Right kidney (tissue), 1 donor: ENCODE data around the gene HOXD12.
A peak's percentile ranks its signal among the peaks of the same experiment; 100 is the strongest.

Experiments
- DNase-seq: peaks from one replicate; pipeline ENCODE4 v3.0.0-alpha.2; 2016

The HOXD12 gene

DNA sequence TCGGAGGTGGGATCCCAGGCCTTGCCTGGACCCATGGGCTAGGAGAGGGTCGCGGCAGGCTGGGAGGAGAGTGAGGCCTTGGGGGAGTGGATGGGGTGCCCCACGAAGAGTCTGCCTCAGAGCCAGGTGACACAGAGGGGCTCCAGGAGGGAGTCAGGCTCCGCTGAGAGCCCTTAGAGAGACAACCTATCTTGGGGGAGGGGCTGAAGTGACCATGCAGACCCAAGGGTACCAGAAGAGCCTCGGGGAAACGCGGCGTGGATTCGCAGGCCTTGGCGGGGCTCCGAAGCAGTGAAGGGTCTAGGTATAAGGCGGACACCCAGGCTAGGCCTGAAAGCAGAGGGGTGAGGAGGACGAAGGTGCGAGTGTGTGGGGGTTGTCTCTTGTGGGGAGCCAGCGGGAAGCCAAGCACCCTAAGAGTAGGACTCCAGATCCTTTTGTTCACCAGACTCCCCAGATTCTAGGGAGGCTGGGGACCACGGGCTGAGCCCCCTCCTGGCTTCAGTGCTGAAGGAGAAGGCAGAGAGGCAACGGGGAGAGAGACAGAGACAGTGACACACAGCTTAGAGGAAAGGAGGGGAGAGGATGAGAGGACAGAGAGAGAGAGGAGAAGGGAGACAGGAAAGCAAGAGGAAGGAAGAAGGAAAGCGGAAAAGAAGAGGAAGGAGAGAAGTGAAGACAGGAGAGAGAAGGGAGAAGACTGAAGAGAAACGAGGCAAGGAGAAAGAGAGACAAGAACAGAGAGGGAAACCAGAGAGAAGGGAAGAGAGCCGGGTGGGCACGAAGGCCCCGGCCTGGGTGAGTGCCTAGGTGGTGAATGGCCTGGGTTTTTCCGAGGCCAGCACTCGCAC, 6.4 kb downstream of the HOXD12 start:
- no peak for DNase-seq

DNA sequence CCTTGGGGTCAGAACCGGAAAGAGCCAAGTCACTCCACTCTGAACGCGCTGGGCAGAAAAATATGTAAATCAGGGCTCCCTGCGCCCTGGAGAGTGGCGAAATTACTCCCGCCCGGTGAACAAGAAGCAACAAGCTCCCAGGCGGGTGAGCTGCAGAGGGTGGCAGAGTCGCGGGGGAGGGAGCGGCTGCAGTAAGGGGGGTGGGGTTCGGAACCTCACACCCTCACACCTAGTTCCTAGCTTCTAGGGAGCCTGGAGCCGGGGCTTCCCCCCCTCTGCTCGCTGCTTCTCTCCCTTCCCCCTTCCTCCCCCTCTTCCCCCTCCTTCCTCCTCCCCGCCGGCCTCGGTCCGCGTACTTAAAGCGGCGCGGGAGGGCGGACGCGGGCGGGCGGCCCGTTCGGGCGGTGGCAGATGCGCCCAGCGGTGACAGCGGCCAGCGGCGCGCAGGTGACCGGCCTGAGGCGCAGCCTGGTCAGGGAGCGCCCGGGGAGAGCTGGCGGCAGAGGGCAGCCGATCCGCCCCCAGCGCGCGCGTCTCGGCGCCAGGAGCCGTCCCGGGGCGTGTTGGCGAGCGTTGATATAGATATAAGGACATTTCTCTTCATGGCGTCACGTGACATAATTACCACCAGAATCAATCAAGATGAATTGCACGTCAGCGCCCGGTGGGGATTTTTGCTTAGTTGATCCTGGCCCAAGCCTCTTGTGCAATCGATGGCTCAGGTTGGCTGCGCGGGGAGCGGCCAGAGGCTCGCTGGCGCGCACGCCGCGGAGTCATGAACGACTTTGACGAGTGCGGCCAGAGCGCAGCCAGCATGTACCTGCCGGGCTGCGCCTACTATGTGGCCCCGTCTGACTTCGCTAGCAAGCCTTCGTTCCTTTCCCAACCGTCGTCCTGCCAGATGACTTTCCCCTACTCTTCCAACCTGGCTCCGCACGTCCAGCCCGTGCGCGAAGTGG, 7.3 kb downstream of the HOXD12 start, which contains the start of gene HOXD11:
HOXD11 (plus strand) TSS at position 700 of the 959 bp plus-strand sequence; CDS start at position 776, 76 bp downstream.
- peak; percentile 90 for DNase-seq

DNA sequence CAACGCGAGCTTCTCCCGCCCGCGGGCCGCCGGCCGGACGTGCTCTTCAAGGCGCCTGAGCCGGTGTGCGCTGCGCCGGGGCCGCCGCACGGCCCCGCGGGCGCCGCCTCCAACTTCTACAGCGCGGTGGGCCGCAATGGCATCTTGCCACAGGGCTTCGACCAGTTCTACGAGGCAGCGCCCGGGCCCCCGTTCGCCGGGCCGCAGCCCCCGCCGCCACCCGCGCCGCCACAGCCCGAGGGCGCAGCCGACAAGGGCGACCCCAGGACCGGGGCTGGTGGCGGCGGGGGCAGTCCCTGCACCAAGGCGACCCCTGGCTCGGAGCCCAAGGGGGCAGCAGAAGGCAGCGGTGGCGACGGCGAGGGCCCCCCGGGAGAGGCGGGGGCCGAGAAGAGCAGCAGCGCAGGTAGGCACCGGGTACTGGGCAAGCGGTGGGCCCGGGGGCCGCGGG, 8.2 kb downstream of the HOXD12 start:
- DNase-seq = no peak

DNA sequence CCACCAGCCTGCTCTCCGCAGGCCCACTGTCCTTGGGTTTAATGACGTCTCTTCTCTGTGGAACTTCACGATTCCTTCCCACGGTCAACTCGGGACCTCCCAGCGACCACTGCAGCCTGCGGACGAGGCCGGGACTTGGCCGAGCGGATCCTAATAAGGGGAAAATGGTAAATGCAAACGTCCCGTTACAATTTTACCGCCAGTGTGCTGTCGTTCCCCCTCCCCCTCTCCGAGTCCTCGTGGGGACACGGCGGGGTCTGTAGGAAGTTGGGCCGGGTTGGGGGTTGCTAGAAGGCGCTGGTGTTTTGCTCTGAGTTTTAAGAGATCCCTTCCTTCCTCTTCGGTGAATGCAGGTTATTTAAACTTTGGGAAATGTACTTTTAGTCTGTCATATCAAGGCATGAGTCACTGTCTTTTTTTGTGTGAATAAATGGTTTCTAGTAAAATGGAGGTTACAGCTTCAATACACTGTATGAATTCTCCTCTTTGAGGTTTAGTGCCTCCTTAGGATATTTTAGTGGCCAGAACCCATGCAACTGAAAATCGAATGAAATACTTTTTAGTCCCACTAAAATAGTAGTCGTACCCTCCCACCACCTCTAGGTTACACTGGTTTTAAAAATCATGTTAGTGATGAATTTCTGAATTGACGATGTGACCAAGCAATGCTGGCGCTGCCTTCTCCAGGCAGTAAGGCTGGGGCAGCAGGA, 9.8 kb downstream of the HOXD12 start:
- DNase-seq = no peak

DNA sequence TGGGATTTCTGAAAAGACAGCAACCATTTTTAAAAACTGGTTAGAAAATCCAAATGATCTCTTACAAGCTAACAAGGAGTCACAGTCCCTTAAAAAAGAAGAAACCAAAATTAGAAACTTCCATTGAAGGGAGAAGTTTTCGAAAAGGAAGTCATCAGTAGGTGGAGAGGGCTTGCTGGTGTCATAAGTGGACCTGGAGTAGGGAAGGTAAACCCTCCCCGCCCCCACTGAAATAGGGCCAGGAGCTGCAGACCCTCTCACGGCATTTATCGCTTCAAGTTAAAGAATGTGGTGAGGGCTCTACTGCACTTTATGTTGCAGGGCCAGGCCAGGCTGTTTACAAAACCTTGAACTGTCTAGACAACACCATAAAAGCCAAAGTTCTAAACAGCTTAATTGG, 10.4 kb downstream of the HOXD12 start:
- no peak for DNase-seq

DNA sequence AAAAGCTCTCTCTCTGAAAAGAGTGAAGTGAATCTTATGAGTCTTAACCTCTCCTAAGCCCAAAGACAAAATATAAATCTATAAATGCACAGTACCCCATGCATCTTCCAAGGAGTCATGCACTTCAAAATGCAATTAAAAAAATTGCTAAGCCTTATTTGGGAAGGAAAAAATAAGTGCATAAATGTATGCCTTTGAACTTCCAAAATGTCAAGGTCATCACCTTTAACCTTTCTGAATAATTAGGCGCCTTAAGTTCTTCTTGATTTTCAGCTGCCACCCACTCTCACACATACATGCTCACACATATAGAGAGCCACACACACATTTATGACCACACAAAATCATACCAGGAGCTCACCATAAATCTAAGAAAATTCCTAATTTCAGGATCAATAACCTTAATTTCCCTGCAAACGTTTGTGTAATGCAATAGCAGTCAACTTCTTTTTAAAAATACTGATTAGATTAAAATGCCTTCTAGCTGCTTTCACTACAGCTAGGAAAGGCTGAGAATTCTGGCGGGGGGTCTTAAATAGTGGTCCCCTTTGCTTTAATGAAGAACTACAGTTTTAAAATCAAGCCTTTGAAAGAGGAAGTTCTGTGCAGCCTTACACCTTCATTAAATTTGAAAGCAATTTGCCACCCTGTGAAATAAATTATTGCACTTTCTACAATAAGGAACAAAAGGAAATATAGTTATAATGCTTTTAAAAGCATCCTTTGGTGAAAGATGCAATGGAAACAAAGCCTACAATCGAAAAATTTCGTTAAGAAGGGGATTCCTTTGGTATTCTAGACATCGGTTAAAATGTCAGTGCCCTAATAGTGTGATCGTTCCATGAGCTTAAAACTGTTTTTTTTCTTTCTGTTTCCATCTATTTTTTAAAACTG, 11.1 kb downstream of the HOXD12 start:
- DNase-seq = no peak

DNA sequence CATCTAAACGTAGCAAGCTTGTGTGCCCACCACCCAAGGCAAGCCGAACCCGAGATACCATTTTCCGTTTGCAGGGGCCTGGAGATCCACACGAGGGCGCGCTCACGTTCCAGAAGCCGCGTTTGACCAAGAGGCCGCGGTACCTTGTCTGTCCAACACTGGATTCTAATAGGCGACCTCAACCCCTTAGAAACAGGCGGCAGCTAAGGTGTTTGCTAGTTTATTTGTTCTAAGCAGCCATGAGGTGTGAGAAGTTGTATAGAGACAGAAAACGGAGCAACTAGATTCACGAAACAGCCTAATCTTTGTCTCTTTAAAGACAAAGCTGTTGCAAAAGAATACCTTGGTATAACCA, 11.7 kb downstream of the HOXD12 start:
- peak; percentile 85 for DNase-seq

DNA sequence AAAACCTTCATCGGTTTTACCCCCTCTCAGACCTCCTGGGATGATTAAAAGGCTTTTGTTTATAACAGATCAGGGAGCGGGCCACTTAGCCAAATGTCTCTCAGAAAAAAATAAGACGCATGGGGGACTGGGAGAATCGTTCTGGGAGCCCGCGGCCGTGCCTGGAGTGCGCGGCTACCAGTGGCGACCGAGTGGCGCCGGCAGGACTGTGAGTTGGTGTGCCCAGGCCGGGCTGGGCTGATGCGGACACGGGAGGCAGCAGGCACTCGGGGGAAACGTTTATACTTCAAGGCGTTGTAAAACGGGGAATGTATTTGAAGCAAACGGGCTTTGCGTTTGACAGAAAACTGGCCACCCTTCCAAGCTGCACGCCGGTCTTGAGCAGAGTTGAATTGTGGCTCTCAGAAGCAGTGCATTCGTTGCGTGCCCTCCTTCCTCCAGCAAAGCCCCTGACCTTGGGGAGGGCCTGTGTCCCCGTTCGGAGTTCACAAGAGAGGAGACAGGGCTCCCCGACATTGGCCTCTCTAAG, 12.3 kb downstream of the HOXD12 start:
- peak; percentile 78 for DNase-seq

DNA sequence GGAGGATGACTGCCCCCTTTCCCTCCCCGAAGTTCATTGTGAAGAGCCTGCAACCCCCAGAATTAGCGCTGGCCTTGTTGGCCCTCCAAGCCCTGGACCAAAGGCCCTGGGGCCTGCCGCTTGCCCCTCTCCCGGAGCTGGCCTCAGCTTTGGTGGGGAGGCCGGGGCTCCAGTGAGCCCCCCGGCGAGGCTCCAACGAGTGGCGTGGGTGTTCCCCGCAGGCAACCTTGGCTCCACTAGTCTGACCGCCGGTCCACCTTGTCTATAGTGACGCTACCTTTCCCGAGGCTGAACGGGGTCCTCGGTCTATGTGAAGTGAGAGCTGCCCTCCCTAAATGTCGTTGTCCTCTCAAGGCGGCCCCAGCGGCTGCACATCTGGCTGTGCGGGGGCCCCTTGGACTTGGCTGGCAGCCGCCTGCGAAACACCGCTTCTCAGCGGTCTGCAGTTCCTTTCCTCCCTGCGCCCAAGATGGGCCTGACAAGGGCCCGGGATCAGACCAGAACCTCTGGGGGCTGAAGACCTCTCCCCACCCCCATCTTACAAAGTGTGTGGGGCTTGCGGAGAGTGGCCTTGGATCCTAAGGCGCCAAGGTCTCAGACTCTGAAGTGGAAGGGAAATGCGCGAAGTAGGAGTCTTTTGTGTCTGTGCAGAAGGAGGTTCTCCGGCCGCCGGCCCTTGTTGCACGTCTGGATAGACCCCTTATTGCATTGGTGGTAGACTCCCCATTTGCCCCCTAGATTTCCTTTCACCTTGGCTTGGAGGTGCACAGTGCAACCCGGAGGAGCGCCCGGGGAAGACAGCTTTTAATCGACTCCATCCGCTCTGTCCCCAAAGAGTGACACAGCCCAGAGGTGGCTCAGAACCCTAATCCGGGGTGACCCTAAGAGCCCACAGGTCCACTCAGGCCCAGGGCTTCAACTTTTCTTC, 13.0 kb downstream of the HOXD12 start:
- DNase-seq = peak; percentile 84

DNA sequence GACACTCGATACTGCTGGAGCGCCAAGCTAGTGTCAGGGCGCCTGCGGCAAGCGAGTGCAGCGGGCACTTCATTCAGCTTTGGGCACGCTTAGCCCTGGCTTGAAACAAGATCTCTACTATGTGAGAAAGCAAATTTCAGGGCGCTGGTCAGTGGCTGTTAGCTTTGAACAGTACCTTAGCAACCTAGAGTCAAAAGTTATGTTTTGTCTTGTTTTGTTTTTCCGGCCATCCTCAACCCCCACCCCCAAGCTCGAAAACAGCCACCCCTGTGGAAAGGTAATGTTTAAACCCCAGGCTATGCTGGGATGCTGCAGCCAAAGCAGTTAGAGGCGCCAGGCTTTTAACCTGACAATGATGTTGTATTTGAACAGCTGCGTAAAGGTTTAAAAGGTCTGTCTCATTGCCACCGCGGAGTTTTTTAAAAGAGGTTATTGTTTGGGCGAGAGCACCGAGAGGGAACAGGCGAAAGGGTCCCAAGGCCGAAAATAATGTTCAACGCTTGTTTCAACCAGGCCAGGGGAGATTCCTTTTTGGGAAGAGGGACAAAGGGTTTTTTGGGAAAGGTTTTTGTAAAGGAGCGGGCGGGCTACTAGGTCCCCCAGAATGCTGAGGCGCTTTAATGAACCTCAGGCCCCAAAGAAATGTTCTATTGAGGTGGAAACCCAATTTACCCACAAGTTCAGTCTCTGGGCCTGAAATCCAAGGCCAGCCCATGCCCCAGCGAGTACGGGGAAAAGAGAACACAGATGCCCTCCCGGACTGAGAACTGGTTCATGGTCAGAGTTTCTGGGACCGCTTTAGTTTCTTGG, 14.7 kb downstream of the HOXD12 start:
- DNase-seq = no peak

DNA sequence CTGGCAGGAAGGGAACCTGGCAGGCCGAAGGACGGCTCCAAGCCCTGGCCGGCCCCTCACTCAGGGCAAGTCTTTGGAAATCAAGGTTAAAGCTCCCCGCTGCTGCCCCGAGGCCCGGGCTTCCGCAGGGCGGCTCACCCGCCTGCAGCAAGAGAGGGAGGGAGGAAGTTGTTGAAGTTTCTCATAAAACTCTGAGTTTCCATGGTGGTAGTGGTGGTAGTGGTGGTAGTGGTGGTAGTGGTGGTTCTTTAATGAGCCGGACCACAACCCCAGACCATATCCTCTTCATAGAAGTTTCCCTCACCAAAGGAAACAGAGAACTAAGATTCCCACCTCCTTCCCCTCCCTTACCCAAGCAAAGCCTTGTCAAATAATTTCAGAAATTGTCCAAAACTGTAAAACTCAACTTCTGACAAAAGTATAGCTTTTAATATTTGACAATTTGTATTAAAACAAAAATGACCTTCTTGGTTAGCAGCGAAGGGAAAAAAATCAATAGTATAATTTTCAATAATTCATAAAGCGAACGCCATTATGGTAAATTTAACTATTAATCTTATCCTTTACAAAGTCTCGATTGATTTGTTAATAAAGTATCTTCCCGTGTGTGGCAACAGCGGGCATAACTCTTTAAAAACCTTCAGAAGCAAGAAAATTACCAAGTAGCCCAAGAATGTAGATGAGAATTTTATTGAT, 15.5 kb downstream of the HOXD12 start:
- DNase-seq = peak; percentile 87

DNA sequence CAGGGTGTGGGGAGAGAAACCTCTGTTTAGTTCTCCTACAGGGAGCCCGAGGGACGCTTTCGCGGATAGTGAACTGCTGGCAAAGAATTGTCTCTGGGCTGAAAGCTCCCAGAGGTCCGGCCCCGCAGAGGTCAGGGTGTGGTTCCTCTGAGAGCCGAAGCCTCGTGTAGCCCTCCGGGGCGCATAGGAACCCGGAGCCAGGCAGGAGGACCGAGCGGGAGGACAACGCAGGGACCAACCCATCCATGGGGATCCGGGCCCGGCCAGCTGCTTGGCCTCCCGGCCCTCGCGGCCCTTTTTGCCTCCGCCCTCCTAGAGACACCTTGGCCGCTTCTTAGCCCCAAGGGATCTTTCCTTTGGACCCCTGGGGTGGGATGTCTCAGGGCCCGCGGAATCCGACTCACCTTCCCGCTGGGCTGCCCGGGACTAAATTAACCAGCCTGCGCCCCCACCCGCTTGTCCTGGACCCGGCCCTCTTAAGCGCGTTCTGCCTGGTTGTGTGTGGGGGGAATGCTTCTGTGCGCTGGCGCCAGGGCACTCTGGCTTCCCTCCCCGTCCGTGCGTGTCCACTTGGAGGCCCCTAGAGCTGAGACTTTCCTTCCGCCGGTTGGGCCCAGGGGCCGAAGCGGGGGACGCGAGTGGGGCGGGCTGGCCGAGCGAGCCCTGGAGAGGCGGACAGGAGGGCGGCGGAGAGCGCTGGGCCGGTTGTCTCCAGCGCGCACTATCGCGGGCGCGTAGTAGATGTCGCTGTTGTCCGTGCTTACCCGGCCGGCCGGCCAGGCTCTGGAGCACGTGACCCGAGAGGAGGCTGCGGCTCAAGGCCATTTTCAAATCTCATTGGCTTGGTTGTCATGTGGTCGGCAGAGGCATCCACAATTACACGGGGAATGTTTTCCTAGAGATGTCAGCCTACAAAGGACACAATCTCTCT, 16.6 kb downstream of the HOXD12 start, which contains the start of gene HOXD10:
HOXD10 (plus strand) TSS at position 896 of the 931 bp plus-strand sequence. CDS start 56 bp downstream, outside the sequence.
- DNase-seq = peak; percentile 95

DNA sequence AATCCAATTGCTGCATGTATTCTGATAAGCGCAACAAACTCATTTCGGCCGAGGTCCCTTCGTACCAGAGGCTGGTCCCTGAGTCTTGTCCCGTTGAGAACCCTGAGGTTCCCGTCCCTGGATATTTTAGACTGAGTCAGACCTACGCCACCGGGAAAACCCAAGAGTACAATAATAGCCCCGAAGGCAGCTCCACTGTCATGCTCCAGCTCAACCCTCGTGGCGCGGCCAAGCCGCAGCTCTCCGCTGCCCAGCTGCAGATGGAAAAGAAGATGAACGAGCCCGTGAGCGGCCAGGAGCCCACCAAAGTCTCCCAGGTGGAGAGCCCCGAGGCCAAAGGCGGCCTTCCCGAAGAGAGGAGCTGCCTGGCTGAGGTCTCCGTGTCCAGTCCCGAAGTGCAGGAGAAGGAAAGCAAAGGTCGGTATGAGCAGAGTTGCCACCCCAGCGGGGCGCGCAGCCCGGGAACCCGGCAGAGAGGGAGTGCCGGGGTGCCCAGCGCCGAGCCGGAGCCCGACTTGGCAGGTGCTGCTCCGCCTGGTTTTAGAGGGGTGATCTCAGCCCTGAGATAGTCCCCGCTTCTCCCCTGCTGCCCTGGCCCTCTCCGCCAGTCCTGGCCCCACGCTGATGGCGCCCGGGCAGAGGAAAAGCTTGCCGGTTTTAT, 17.7 kb downstream of the HOXD12 start:
- no peak for DNase-seq

DNA sequence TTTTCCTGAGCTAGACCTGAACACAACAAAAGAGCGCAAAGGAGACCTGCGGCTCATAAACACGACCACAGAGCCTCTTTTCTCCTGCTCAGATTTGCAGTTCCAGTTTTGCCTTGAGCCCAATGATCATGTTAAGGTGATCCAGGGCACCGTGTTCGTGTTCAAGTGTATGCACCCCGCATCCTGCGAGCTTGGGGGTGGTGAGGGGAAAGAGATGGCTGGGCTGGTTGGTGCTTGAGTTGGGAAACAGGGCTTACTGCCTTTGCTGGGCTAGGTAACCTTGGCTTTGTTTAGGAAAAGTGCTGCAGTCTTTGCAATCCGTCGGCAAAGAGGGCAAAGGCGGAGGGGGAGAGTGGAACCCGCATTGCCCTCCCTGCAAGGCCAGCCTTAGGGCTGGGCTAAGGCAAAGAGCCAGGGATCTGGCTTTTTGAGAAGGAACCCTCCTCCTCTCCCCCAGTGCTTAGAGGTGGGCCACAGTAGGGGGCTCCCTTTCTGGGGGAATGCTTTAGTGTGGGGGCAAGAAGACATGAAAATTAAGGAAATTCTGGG, 18.3 kb downstream of the HOXD12 start:
- no peak for DNase-seq

DNA sequence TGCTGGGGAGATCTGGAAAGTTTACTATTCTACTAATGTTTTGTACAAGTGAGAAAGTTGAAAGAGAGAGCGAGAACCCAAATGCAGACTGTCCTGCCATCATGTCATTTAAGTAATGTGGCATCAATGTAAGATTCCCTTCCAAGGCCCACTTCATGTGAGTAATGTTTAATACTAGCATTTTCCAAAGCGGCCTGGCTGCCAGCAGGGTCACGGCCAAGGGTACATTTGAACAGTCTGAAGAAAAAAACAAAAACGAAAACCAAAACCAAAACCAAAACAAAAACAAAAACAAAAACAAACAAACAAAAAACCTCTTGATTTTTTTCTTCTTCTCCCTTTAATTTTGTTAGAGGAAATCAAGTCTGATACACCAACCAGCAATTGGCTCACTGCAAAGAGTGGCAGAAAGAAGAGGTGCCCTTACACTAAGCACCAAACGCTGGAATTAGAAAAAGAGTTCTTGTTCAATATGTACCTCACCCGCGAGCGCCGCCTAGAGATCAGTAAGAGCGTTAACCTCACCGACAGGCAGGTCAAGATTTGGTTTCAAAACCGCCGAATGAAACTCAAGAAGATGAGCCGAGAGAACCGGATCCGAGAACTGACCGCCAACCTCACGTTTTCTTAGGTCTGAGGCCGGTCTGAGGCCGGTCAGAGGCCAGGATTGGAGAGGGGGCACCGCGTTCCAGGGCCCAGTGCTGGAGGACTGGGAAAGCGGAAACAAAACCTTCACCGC, 19.2 kb downstream of the HOXD12 start:
- DNase-seq = no peak
